ENCODE results near the gene SLC44A1.

The SLC44A1 gene

DNA sequence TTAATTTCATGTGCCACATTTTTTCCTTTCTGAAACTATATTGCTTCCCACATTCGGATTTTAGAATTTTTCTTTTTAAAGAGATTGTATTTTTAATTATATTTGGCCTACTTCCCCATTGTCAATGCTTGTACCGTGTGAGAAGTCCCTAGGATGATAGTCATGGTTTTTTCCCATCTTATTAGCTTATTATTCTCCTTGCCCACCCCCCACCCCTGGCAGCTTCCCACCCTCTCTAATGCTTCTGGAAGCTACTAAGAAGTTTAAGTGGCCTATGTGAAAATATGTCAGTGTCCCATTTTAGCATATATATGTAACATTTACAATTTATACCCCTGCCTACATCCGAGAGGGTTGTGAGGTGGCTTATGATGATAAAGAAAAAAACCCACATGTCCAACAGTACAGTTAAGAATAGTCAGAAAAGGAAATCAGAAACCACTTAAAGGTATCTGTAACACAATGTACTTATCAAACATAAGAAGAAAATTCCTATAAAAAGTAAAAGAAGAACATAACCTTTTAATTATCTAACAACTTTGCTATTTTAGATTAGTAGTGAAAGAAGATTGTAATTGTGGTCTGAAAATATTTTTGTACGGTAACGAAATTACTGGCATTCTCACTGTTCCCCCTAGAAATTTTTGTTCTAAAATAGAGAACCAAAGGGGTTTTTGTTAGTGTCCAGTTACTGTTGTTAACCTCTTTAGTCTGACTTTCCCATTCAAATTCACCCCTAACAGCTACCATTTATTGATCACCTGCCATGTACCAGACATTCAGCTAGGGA lies 62.1 kb downstream of the SLC44A1 start:
- DNase-seq, result no peak

- DNase-seq, result no peak
Measured at GRCh38 chr9:105307591-105308130, 63.2 kb downstream of the SLC44A1 start.

- no peak for DNase-seq
Measured at GRCh38 chr9:105308461-105309341, 64.2 kb downstream of the SLC44A1 start.

GRCh38 chr9:105309531-105309931 lies 65.1 kb downstream of the SLC44A1 start:
- DNase-seq, result no peak

- DNase-seq, result no peak
Measured at GRCh38 chr9:105311306-105311705, 66.9 kb downstream of the SLC44A1 start.

DNA sequence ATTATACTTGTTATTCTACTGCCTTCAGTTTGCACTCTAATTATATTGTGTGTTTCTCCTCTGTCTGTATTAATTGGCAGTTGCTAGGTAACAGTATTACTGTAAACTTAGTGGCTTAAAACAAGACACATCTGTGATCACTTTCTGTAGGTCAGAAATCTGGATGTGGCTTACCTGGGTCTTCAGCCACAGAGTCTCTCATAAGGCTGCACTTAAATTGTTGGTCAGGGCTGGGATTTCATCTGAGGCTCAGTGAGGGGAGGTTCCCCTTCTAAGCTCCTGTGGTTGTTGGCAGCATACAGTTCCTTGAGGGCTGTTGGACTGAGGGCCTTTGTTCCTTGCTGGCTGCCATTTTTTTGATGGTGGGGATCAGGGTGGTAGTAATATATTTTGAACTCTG lies 68.8 kb downstream of the SLC44A1 start:
- DNase-seq, result no peak

- no peak for DNase-seq
Measured at GRCh38 chr9:105316703-105317102, 72.3 kb downstream of the SLC44A1 start.

DNA sequence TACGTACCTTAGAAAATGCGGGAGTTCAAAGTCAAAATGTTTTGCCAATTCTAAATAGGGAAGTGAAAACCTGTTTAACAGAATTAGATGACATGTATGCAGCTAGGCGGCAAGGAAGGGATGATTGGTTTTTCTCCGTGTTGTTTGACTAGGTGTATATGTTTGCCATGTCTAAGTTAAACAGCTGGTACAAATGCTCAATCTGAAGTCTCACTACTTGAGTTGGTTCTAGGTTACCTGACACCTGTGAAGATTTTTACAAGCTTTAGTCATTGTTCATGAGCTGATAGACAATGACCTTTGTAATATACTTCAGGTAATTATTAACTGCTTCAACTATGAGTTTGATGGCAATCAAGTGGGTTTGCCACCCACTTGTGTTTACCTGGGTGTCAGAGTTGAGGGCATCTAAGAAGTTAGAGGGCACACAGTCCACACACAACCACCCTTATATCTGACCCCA lies 74.3 kb downstream of the SLC44A1 start:
- no peak for DNase-seq

DNA sequence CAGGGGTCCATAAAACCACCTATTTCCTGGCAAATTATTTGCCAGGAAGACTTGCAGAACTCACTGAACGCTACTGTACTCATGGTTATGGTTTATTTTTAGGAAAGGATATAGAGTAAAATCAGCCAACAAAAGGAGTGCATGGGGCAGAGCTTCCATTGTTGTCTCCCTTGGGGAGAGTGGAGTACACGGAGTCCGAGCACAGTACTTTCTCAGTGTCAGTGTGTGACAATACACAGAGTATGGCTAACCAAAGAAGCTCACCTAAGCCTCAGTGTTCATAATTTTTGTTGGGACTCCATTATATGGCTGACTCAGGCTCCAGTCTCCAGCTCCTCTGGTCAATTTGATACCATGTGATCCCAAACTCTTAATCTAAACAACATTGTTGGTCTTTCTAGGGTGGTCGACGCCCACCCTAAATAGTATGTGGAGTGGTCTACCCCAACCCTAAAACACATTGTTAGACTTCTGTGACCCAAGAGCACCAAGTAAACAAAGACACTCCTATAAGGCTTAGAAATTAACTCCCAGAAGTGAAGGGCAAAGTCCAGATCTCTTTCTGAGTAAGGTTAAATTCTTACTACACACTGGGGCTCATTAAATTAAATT lies 74.9 kb downstream of the SLC44A1 start:
- DNase-seq, result no peak

- no peak for DNase-seq
Measured at GRCh38 chr9:105320568-105320967, 76.1 kb downstream of the SLC44A1 start.

- DNase-seq, result no peak
Measured at GRCh38 chr9:105328296-105328695, 83.8 kb downstream of the SLC44A1 start.

GRCh38 chr9:105328872-105329718 lies 84.6 kb downstream of the SLC44A1 start:
- no peak for DNase-seq

DNA sequence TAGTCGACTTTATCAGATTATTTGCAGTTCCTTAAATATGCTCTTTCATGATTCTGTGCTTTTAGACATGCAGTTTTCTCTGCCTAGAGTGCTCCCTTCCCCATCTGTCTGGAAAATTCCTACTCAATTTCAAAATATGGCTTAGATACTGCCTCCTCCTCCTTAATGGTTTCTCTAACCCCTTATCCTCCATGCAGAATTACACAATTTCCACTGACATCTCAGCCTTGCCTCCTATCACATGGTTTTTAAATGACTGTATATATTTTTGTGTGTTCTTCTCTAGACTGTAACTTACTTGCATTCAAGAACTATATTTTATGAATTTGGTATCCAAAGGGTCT lies 85.2 kb downstream of the SLC44A1 start:
- DNase-seq, result no peak

- DNase-seq, result no peak
Measured at GRCh38 chr9:105330201-105330600, 85.8 kb downstream of the SLC44A1 start.

GRCh38 chr9:105330755-105331154 lies 86.3 kb downstream of the SLC44A1 start:
- DNase-seq, result no peak

GRCh38 chr9:105331160-105331559 lies 86.7 kb downstream of the SLC44A1 start:
- DNase-seq, result no peak

DNA sequence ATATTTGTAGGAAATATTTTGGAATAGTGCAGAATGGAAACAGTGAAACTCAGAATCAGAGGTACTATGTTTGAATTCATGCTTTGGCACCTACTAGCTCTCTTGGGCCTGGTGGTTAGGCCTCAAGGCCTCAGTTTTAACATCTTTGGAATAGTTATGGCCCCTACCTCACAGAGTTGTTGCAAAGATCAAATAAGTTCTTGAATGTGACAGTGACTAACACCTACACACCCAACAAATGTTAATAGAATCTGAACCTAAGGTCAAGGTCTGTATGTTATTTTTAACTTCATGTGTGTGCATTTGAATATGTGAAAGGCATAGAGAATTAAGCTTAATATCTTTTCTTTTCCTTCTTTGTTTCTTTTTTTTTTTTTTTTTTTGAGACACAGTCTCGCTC lies 87.3 kb downstream of the SLC44A1 start:
- no peak for DNase-seq

DNA sequence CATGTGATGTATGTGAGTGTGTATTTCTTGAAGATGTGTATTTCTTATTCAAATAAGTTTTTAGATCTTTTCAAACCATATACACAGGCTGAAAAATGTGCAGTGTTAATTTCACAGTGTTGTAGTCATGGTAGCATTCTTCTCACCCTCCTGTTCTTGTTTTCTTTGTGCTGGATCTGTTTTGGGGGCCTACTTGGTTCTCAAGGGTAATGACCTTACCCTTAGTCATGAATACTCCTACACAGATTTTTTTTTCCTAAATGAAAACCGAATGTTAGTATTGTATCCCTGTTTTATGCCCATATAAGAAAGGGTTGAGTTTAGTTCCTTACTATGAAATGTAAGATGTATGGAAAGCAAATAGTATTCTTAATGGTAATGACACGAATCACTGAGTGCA lies 88.0 kb downstream of the SLC44A1 start:
- no peak for DNase-seq

- DNase-seq, result no peak
Measured at GRCh38 chr9:105333076-105333475, 88.6 kb downstream of the SLC44A1 start.

- no peak for DNase-seq
Measured at GRCh38 chr9:105333811-105334210, 89.4 kb downstream of the SLC44A1 start.

DNA sequence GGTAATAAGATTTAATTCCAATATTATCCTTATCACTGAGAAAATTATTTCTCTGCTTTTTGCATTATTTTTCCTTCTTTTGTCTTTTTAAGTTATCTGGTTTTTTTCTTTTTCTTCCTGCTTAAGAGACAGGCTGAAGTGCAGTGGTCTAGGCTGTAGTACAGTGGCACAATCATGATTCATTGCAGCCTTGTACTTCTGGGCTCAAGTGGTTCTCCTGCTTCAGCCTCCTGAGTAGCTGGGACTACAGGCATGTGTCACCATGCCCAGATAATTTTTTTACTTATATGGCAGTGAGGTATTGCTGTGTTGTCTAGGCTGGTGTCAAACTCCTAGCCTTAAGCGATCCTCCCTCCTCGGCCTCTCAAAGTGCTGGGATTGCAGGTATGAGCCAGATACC lies 93.9 kb downstream of the SLC44A1 start:
- DNase-seq, result no peak

DNA sequence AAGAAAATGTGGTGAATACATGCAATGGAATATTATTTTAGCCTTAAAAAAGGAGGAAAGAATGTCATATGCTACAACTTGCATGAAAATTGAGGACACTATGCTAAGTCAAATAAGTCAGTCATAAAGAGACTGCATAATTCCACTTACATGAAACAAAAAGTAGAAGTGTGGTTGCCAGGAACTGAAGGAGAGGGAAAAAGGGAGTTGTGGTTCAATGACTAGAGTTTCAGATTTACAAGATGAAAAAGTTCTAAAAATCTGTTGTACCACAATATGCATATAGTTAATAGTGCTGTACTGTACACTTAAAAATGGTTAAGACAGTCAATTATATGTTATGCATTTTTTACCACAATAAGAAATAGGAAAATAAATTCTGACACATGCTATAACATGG lies 95.4 kb downstream of the SLC44A1 start:
- DNase-seq, result no peak

Measured in NCI-H2171 treated with DMSO at 0.1 percent for 48 hours (cell line).